PC-9 (cell line): Measurements from ENCODE around the gene IL17D. TPM values are rescaled to one million over a fixed set of nuclear protein-coding genes. Genes with fewer than 3 reads are reported as not detected.

Experiments
- BruUV-seq: library from RNA; stranded (reverse); fragments of 400-500 nt; replicated peaks from 2 replicates; lab custom pipeline; 2021; lab: Mats Ljungman, UMichigan
- CTCF ChIA-PET: fragments of 300-600 bp; sonication (Branson Sonifier 250); formaldehyde crosslinking; loops from one replicate; lab custom pipeline; 2022; ENCODE audit warnings: antibody characterized with exemption; lab: Charles Lee
- POLR2A ChIA-PET: fragments of 300-600 bp; sonication (Branson Sonifier 250); formaldehyde crosslinking; loops from one replicate; lab custom pipeline; 2022; ENCODE audit warnings: antibody characterized with exemption; ENCODE audit not compliant: unreplicated experiment; lab: Charles Lee
- DNase-seq, 2 experiments: peaks; one replicate each; pipeline versions ENCODE4 v3.0.0 to v3.0.0-alpha.2; 2015 to 2022; ENCODE audit warnings: mixed read lengths in 1 of 2
- H2AFZ ChIP-seq: fragments of 200-600 bp; sonication (generic); 2 replicates; pipeline ENCODE4 v1.8.1; 2017; ENCODE audit warnings: antibody characterized with exemption
- H3F3A ChIP-seq: fragments of 200-600 bp; sonication (generic); 2 replicates; pipeline ENCODE4 v1.8.1; 2017; ENCODE audit warnings: antibody characterized with exemption, mild to moderate bottlenecking, low read depth; ENCODE audit not compliant: insufficient read depth
- H3K27ac ChIP-seq: fragments of 200-600 bp; sonication (generic); 2 replicates; pipeline ENCODE4 v1.6.1; 2016; ENCODE audit warnings: mixed run types
- H3K27me3 ChIP-seq: fragments of 200-600 bp; sonication (generic); 2 replicates; pipeline ENCODE4 v1.6.1; 2016; ENCODE audit warnings: low read depth, mixed run types; ENCODE audit not compliant: insufficient read depth
- H3K36me3 ChIP-seq: fragments of 200-600 bp; sonication (generic); 2 replicates; pipeline ENCODE4 v1.6.1; 2016; ENCODE audit warnings: low read depth, mixed run types
- H3K4me1 ChIP-seq: fragments of 200-600 bp; sonication (generic); replicated peaks from 2 replicates; pipeline ENCODE4 v1.6.1; 2016; ENCODE audit warnings: mixed run types; ENCODE audit not compliant: insufficient read depth
- H3K4me2 ChIP-seq: fragments of 200-600 bp; sonication (generic); 2 replicates; pipeline ENCODE4 v1.6.1; 2017; ENCODE audit warnings: mixed run types
- H3K4me3 ChIP-seq: fragments of 200-600 bp; sonication (generic); 2 replicates; pipeline ENCODE4 v1.6.1; 2016; ENCODE audit warnings: mixed run types
- H3K79me2 ChIP-seq: fragments of 200-600 bp; sonication (generic); 2 replicates; pipeline ENCODE4 v1.6.1; 2017; ENCODE audit warnings: low read depth, mixed run types
- H3K9me2 ChIP-seq: fragments of 200-600 bp; sonication (generic); 2 replicates; pipeline ENCODE4 v1.8.1; 2017; ENCODE audit warnings: mild to moderate bottlenecking; ENCODE audit not compliant: insufficient read depth
- H3K9me3 ChIP-seq: fragments of 200-600 bp; sonication (generic); 2 replicates; pipeline ENCODE4 v1.8.1; 2016; ENCODE audit warnings: low read depth; ENCODE audit not compliant: insufficient read depth
- H4K20me1 ChIP-seq: fragments of 200-600 bp; sonication (generic); 2 replicates; pipeline ENCODE4 v1.8.1; 2017; ENCODE audit not compliant: insufficient read depth
- EZH2 ChIP-seq: fragments of 200-600 bp; sonication (generic); IDR thresholded peaks from 2 replicates; pipeline ENCODE4 v1.8.0; 2017; ENCODE audit warnings: antibody characterized with exemption, low read depth
- intact Hi-C: fragments of 100-400 bp; cut with micrococcal nuclease; formaldehyde crosslinking; loops from one replicate; pipeline ENCODE4 v1.10.0; 2022; ENCODE audit not compliant: unreplicated experiment
- total RNA-seq: library from RNA; stranded (reverse); gene quantifications from 2 replicates; pipeline ENCODE4 v1.2.3, GENCODE V29; 2021
- TF ChIP-seq, protein P1 (sequence below): fragments of 200-600 bp; sonication (generic); conservative IDR thresholded peaks from 2 replicates; pipeline ENCODE4 v1.6.1; 2017; ENCODE audit warnings: mixed run types, antibody characterized with exemption, mild to moderate bottlenecking, moderate library complexity

Gene IL17D
- total RNA-seq, 1 experiment from 2014 or later, result 0.37 TPM

DNA sequence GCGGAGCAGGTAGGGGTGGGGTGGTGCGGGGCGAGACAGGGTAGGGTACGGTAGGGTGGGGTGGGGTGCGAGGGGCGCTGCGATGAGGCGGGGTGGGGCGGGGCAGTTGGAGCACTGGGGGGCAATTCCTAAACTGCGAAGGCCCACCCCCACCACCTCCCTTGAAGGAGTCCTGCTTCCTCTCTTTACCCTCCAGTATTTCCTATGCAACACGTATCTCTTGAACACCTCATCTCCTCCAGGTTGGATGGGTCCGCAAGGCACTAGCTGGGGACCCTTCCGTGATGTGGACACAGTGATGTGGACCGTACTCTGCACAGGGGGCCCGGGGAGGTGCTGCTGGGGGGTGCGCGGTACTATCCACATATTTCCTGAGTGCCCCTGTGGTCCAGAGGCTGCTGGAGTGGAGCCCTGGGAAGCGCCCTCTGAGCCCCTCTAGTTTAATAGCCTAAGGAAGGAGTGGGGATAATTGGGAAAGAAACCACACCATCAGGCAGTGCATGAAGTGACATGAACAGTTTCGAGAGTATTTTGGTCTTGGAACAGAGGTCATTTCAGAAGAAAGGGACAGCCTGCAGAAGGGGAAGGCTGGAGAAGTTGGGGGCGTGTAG is 1.1 kb downstream of the IL17D start:
- H3K9me3 ChIP-seq, result no peaks in the 10 kb centered on the region
- intact Hi-C loops, result loop anchor here (5.0 kb wide), 1 partner anchor 593 kb away; no protein-coding TSS in a partner anchor
- H3K4me2 ChIP-seq, result peak overlapping the region; percentile 51
- H3K4me1 ChIP-seq, result peaks cover 14% of the 10 kb centered on the region
- no peak for DNase-seq
- peaks cover 4% of the 10 kb centered on the region; the same call in 1 of the 2 replicates for H3F3A ChIP-seq
- H2AFZ ChIP-seq, result no peak overlapping the region; the same call in 1 of the 2 replicates
- no peaks in the 10 kb centered on the region for H3K27me3 ChIP-seq
- H3K79me2 ChIP-seq, result 0 out of 2 replicates have a peak, but pooled peaks cover 6% of the 10 kb centered on the region
- CTCF ChIA-PET, result no interaction called here
- no peaks in the 10 kb centered on the region for H3K9me2 ChIP-seq
- no TSS peak for BruUV-seq
- POLR2A ChIA-PET, result no interaction called here
- H4K20me1 ChIP-seq, result no peaks in the 10 kb centered on the region
- H3K36me3 ChIP-seq, result no peaks in the 10 kb centered on the region
- peak overlapping the region; percentile 31; the same call in 1 of the 2 replicates for H3K4me3 ChIP-seq
- TF ChIP-seq, protein P1, sequence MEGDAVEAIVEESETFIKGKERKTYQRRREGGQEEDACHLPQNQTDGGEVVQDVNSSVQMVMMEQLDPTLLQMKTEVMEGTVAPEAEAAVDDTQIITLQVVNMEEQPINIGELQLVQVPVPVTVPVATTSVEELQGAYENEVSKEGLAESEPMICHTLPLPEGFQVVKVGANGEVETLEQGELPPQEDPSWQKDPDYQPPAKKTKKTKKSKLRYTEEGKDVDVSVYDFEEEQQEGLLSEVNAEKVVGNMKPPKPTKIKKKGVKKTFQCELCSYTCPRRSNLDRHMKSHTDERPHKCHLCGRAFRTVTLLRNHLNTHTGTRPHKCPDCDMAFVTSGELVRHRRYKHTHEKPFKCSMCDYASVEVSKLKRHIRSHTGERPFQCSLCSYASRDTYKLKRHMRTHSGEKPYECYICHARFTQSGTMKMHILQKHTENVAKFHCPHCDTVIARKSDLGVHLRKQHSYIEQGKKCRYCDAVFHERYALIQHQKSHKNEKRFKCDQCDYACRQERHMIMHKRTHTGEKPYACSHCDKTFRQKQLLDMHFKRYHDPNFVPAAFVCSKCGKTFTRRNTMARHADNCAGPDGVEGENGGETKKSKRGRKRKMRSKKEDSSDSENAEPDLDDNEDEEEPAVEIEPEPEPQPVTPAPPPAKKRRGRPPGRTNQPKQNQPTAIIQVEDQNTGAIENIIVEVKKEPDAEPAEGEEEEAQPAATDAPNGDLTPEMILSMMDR, result no peak; the same call in 1 of the 2 replicates
- TF ChIP-seq EZH2, result no peak
- no peak overlapping the region for H3K27ac ChIP-seq

DNA sequence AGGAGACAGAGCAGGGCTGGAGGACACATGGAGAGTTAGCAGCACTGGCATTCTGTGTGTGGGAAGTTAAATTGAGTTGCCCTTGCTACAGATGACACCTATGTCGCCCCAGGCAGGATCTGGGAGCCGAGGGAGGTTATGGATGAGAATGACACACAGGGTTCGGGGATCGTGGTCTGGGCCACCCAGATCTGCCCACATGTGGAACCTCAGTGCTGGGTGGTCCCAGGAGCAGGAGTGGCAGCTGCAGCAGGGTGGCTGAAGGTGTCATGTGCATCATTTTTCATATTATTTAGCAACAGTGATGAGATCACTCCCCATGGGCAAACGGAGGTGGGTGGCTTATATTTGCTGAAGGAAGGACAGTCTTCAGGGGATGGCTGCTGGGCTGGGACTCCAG is 3.2 kb downstream of the IL17D start:
- Histone ChIP-seq H3K36me3 (no peaks in the 10 kb centered on the region), H3K9me2 (no peaks in the 10 kb centered on the region), H4K20me1 (no peaks in the 10 kb centered on the region), H3K27ac (no peak overlapping the region), H3K79me2 (0 out of 2 replicates have a peak, but pooled peaks cover 3% of the 10 kb centered on the region), H3K4me2 (no peak overlapping the region), H3K4me1 (peaks cover 10% of the 10 kb centered on the region), H3K27me3 (no peaks in the 10 kb centered on the region), H3K9me3 (no peaks in the 10 kb centered on the region), H3F3A (peaks cover 4% of the 10 kb centered on the region; the same call in 1 of the 2 replicates), H3K4me3 (no peak overlapping the region), H2AFZ (no peak overlapping the region)
- no TSS peak for BruUV-seq
- CTCF ChIA-PET, result no interaction called here
- POLR2A ChIA-PET, result no interaction called here
- TF ChIP-seq, protein P1, result no peak
- no peak for TF ChIP-seq EZH2
- DNase-seq, result no peak
- intact Hi-C loops, result no loop called here

- DNase-seq, result no peak
- Histone ChIP-seq H3K27me3 (no peaks in the 10 kb centered on the region), H3K27ac (no peak overlapping the region), H3K36me3 (no peaks in the 10 kb centered on the region), H3K4me1 (no peaks in the 10 kb centered on the region), H3K4me3 (no peak overlapping the region), H3K4me2 (no peak overlapping the region), H3K9me2 (no peaks in the 10 kb centered on the region), H3K79me2 (no peaks in the 10 kb centered on the region), H2AFZ (no peak overlapping the region), H3F3A (peaks cover 4% of the 10 kb centered on the region; the same call in 1 of the 2 replicates), H3K9me3 (no peaks in the 10 kb centered on the region), H4K20me1 (0 out of 2 replicates have a peak, but pooled peaks cover 4% of the 10 kb centered on the region)
- intact Hi-C loops, result no loop called here
- ChIA-PET POLR2A (interaction anchor here (0.7 kb wide), 1 partner anchor 277 kb away, joined by 28 read pairs; no protein-coding TSS in a partner anchor), CTCF (no interaction called here)
- TF ChIP-seq, protein P1, result no peak
- TF ChIP-seq EZH2, result no peak
- BruUV-seq, result no TSS peak
These were observed 4.7 kb downstream of the IL17D start for GRCh38 chr13:20708216-20708615.
